Measurements from ENCODE around the gene ATP8B4.
"Not testable (repeated sequence)": the region's sequence is repeated elsewhere in the genome, so short reads cannot be mapped to it uniquely, and the experiment has no call there.

The ATP8B4 gene, protein sequence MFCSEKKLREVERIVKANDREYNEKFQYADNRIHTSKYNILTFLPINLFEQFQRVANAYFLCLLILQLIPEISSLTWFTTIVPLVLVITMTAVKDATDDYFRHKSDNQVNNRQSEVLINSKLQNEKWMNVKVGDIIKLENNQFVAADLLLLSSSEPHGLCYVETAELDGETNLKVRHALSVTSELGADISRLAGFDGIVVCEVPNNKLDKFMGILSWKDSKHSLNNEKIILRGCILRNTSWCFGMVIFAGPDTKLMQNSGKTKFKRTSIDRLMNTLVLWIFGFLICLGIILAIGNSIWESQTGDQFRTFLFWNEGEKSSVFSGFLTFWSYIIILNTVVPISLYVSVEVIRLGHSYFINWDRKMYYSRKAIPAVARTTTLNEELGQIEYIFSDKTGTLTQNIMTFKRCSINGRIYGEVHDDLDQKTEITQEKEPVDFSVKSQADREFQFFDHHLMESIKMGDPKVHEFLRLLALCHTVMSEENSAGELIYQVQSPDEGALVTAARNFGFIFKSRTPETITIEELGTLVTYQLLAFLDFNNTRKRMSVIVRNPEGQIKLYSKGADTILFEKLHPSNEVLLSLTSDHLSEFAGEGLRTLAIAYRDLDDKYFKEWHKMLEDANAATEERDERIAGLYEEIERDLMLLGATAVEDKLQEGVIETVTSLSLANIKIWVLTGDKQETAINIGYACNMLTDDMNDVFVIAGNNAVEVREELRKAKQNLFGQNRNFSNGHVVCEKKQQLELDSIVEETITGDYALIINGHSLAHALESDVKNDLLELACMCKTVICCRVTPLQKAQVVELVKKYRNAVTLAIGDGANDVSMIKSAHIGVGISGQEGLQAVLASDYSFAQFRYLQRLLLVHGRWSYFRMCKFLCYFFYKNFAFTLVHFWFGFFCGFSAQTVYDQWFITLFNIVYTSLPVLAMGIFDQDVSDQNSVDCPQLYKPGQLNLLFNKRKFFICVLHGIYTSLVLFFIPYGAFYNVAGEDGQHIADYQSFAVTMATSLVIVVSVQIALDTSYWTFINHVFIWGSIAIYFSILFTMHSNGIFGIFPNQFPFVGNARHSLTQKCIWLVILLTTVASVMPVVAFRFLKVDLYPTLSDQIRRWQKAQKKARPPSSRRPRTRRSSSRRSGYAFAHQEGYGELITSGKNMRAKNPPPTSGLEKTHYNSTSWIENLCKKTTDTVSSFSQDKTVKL

GRCh38 chr15:50119063-50120040 lies at the start of gene ATP8B4:
Gene ATP8B4, minus strand, starts transcription at chr15:50119233. Its CDS starts 12,267 bp downstream, at chr15:50106966.
- no peak for DNase-seq

DNA sequence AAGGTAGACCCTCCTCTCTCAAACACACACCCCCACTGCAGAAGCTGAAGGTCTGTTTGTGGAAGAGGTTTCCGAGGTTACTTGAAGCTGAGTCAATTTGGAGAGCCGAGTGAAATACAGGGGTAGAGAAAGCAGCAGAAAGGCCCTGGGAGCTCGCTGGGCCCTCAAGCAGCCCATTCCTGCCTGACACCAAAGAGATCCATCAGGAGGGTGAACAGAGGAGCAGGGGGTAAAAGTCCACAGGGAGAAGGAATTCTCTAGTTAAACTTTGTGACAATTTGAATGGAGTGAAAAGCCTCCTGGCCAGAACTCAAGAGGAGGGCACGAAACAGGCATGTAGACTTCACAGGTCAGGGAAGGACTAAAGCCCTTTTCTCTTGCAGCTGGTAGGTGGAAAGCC lies 49.3 kb upstream of the ATP8B4 start:
- DNase-seq: no peak

DNA sequence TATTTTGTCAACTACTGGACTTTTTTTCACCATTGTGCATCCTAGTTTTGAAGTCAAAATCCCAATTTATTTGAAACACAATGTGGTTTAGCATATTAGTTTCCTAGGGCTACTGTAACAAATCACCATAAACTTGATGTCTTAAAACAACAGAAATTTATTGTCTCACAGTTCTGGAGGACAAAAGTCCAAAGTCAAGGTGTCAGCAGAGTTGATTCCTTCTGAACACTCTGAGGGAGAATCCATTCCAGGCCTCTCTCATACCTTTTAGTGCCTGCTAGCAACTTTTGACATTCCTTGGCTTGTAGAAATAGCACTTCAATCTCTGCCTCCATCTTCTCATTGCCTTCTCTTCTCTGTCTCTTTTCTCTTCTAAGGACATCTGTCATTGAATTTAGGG lies 48.1 kb upstream of the ATP8B4 start:
- no peak for DNase-seq

DNA sequence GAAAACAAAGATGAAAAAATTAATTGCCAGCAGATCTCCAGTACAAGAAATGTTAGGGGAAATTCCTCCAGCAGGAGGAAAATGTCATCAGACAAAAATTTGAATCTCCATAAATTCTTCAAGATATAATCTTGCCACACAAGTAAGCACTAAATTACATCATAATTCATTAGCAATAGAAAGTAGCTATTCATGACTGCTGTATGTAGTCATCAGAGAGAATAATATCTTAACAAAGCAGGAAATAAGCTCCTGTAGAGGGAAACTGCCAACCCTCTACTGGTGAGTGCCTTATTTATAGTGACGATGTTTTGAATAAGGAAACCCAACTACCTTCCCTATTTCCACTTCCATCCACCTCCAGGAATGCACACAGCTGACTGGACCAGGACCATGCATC lies 47.2 kb upstream of the ATP8B4 start:
- DNase-seq: no peak

GRCh38 chr15:50164458-50164857 lies 45.4 kb upstream of the ATP8B4 start:
- no peak for DNase-seq

GRCh38 chr15:50163719-50164410 lies 44.8 kb upstream of the ATP8B4 start:
- DNase-seq: no peak

- DNase-seq: no peak
Measured at GRCh38 chr15:50162969-50163718, 44.1 kb upstream of the ATP8B4 start.

DNA sequence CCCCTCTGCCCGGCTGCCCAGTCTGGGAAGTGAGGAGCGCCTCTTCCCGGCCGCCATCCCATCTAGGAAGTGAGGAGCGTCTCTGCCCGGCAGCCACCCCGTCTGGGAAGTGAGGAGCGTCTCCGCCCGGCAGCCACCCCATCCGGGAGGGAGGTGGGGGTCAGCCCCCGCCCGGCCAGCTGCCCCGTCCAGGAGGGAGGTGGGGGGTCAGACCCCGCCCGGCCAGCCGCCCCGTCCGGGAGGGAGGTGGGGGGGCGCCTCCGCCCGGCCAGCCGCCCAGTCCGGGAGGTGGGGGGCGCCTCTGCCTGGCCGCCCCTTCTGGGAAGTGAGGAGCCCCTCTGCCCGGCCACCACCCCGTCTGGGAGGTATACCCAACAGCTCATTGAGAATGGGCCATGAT lies 39.2 kb upstream of the ATP8B4 start:
- not testable (repeated sequence) for DNase-seq

GRCh38 chr15:50151476-50151875 lies 32.4 kb upstream of the ATP8B4 start:
- no peak for DNase-seq

DNA sequence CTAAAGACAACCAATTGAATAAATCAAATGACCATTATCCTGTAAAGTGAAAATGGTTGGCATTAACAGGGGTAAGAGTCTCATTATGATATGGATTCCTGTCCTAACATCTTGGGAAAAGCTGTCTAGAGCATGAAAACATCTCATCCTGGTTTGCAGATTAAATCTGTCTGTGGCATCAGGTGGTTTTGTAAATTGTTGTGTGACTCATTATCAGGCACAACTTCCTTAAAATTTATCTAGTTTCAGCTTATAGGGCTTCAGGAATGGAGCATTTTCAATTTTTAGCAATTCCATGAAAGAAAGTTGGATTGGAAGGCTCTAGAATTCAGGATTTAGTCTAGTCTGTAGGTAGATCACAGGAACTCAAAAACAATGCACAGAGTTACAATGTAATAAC lies 31.8 kb upstream of the ATP8B4 start:
- DNase-seq: no peak

DNA sequence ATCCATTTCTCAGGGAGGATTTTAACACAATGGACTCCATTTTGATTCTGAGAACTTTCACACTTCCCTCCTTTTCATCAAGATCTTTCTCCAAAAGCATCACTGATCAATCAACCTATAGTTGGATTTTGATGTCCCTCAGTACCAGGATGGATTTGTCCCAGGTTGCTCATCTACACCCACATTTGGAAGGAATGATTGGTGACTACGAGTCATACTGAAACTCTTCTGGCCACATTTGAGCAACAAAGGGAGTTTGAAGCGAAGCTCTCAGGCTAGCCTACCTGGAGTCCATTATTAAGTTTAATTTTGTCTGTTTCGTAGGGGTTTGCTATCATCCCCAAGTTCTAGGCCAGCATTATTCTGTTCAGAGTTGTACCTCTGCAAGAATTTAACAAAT lies 31.3 kb upstream of the ATP8B4 start:
- DNase-seq: no peak

DNA sequence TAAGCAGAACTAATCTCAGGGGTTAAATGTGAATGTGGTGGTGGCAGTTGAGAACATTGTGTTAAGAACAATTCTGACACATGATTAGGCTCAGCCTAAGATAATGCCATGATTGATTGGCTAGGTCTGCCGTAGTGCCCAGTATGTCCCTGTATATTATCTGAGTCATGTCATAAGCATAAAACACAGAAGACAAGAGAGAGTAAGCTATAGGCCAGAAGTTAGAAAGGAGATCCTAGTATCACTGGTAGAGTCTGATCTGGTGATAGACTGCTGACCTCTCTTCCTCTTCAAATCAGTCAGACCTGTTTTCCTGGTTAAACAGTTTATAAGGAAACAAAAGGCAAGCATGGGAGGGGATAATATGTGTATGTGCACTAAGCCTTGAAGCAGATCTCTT lies 30.1 kb upstream of the ATP8B4 start:
- DNase-seq: no peak

- DNase-seq: peak; percentile 25
Measured at GRCh38 chr15:50148362-50148963, 29.4 kb upstream of the ATP8B4 start.

DNA sequence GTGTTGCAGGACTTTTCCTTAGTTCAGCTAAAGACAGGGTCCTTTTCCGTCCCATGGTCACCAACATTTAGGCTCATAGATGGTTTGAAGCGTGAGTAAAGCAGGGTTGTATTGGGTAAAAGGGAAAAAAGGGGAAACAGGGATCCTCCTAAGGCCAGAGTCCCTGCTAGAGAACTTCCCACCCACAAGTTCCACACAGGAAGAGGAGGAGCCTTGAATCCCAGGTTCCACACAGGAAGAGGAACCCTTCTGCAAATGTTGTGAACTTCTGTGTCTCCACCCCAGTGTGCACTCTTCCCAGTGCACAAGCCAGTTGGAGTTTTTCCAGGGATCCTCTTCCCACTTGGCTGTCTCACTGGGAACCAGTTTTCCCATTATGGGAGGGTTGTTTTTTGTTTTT lies 27.6 kb upstream of the ATP8B4 start:
- DNase-seq: no peak

GRCh38 chr15:50145451-50145872 lies 26.4 kb upstream of the ATP8B4 start:
- peak; percentile 44 for DNase-seq

GRCh38 chr15:50144341-50145120 lies 25.5 kb upstream of the ATP8B4 start:
- DNase-seq: no peak

DNA sequence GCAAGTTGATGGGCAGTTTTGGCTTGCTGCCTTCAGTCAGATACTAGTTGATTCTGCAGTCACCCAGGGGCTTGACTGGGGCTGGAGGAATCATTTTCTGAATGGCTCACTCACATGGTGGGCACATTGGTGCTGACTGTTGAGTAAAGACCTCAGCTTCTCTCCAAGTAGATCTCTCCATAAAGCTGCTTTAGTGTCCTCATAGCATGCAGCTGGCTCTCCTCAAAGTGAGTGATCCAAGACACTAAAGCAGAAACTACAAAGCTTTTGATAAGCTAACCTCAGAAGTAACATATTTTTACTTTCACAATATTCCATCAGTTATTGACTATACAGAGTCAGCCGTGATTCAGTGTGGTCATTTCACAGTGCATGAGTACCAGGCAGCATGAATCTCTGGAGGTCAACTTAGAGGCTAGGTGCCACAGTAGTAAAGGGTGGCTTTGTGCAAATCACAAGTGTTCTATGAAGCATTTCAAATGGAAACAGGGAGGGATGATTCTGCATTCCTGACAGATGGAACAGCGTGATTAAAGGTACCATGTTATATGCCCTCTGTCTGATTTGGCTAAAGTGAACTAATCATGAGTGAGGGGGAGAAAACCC lies 24.3 kb upstream of the ATP8B4 start:
- DNase-seq: no peak

DNA sequence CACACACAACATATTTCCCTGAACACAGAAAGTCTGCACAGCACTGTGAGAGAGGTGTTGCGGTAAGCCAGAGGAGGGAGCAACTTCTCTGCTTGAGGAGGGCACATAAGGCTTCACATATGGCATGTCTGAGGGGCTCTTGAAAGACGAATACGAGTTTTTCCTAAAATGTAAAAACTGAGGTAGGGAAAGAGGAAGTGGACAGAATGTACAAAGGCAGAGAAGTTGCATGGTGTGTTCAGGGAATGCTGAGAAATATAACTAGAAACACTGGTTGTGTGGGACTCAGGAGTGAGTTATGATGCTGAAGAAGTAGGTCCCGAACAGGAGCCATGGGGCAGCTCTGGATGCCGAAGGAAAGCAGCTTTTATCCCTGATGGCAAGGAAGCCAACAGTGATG lies 22.8 kb upstream of the ATP8B4 start:
- no peak for DNase-seq

- DNase-seq: no peak
Measured at GRCh38 chr15:50140983-50141382, 21.9 kb upstream of the ATP8B4 start.

Data from NCI-H446 treated with DMSO at 0.1 percent for 48 hours (cell line).